Trophoblast cell (in vitro differentiated cells and primary cell): ENCODE data around the gene ANKRD37.

ENCODE experiments used
- DNase-seq, 2 donors: peaks; one replicate each; pipeline ENCODE4 v3.0.0-alpha.2; 2016
- H2AFZ ChIP-seq: 2 replicates; pipeline ENCODE4 v1.6.1; 2013; ENCODE audit warnings: low read length, moderate library complexity, mild to moderate bottlenecking; ENCODE audit not compliant: insufficient read depth, poor library complexity
- H2AK5ac ChIP-seq: 2 replicates; pipeline ENCODE4 v1.6.1; 2013; ENCODE audit warnings: mild to moderate bottlenecking, low read length
- H2BK120ac ChIP-seq: 2 replicates; pipeline ENCODE4 v1.6.1; 2013; ENCODE audit warnings: low read length, mild to moderate bottlenecking, moderate library complexity; ENCODE audit not compliant: insufficient read depth, poor library complexity
- H2BK12ac ChIP-seq: 2 replicates; pipeline ENCODE4 v1.6.1; 2013; ENCODE audit warnings: mild to moderate bottlenecking, low read length, moderate library complexity
- H2BK5ac ChIP-seq: 2 replicates; pipeline ENCODE4 v1.6.1; 2013; ENCODE audit warnings: low read length, low read depth, moderate library complexity, mild to moderate bottlenecking; ENCODE audit not compliant: poor library complexity
- H3K14ac ChIP-seq: 2 replicates; pipeline ENCODE4 v1.6.1; 2013; ENCODE audit warnings: mild to moderate bottlenecking, low read length
- H3K18ac ChIP-seq: 2 replicates; pipeline ENCODE4 v1.6.1; 2013; ENCODE audit warnings: mild to moderate bottlenecking, low read length
- H3K23ac ChIP-seq: 2 replicates; pipeline ENCODE4 v1.6.1; 2013; ENCODE audit warnings: low read length
- H3K27ac ChIP-seq: 2 replicates; pipeline ENCODE4 v1.5.1; 2013; ENCODE audit warnings: low read depth, mild to moderate bottlenecking, inconsistent platforms, low read length, moderate library complexity
- H3K27me3 ChIP-seq: 2 replicates; pipeline ENCODE4 v1.6.1; 2013; ENCODE audit warnings: inconsistent platforms, mild to moderate bottlenecking, low read length, moderate library complexity; ENCODE audit not compliant: insufficient read depth
- H3K36me3 ChIP-seq, 2 experiments: 1 replicate in 1 of 2; 2 replicates in 1 of 2; pipeline ENCODE4 v1.6.1; 2013; ENCODE audit warnings: low read length in 2 of 2, mild to moderate bottlenecking in 2 of 2, moderate library complexity in 1 of 2; ENCODE audit not compliant: insufficient read depth in 2 of 2, control insufficient read depth in 1 of 2
- H3K4ac ChIP-seq: 2 replicates; pipeline ENCODE4 v1.6.1; 2013; ENCODE audit warnings: low read depth, mild to moderate bottlenecking, low read length, moderate library complexity
- H3K4me1 ChIP-seq, 2 experiments: 1 replicate in 1 of 2; 2 replicates in 1 of 2; pipeline ENCODE4 v1.6.1; 2013; ENCODE audit warnings: low read length in 2 of 2, mild to moderate bottlenecking in 2 of 2, moderate library complexity in 1 of 2; ENCODE audit not compliant: insufficient read depth in 2 of 2, control insufficient read depth in 1 of 2
- H3K4me2 ChIP-seq: 2 replicates; pipeline ENCODE4 v1.6.1; 2013; ENCODE audit warnings: inconsistent platforms, mild to moderate bottlenecking, low read length, moderate library complexity
- H3K4me3 ChIP-seq: 2 replicates; pipeline ENCODE4 v1.5.1; 2013; ENCODE audit warnings: mild to moderate bottlenecking, low read depth, low read length, inconsistent platforms
- H3K79me1 ChIP-seq: one replicate; pipeline ENCODE4 v1.6.1; 2013; ENCODE audit warnings: low read length
- H3K79me2 ChIP-seq: 2 replicates; pipeline ENCODE4 v1.6.1; 2013; ENCODE audit warnings: low read length, mild to moderate bottlenecking; ENCODE audit not compliant: control insufficient read depth, insufficient read depth, poor library complexity
- H3K9ac ChIP-seq: 2 replicates; pipeline ENCODE4 v1.6.1; 2013; ENCODE audit warnings: mild to moderate bottlenecking, low read length
- H3K9me3 ChIP-seq: 2 replicates; pipeline ENCODE4 v1.6.1; 2013; ENCODE audit warnings: low read depth, mild to moderate bottlenecking, control low read depth, inconsistent platforms, low read length; ENCODE audit not compliant: insufficient read depth
- H4K12ac ChIP-seq: 2 replicates; pipeline ENCODE4 v1.6.1; 2013; ENCODE audit warnings: low read depth, mild to moderate bottlenecking, low read length, moderate library complexity
- H4K8ac ChIP-seq: 2 replicates; pipeline ENCODE4 v1.6.1; 2013; ENCODE audit warnings: low read depth, mild to moderate bottlenecking, low read length, moderate library complexity
- H4K91ac ChIP-seq: one replicate; pipeline ENCODE4 v1.6.1; 2013; ENCODE audit warnings: low read depth, mild to moderate bottlenecking, low read length, moderate library complexity
- WGBS: extraction: QIAGEN DNeasy Blood & Tissue Kit; methylation state at CpG from one replicate; pipeline ENCODE4 v1.1.7; 2013; ENCODE audit warnings: missing lambda C conversion rate; ENCODE audit not compliant: insufficient read length, insufficient coverage; ENCODE audit errors: extremely low coverage; 5-methylcytosine and 5-hydroxymethylcytosine counted together

The ANKRD37 gene

DNA sequence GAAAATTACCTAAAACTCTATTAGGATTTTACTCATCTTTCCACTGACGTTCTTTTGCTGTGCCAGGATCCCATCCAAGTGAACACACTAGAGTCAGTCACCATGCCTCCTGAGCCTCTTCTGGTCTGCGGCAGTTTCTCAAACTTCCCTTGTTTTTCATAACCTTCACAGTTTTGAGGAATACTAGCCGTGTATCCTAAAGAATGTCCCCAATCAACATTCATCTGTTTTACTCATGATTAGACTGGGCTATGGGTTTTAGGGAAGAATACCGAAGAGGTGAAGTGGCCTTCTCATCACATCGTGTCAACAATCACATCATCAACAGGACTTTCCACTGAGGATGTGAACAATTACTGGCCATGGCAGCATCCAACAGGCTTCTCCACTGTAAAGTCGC is 5.7 kb upstream of the ANKRD37 start:
- no peak overlapping the region for H2AFZ ChIP-seq
- H4K8ac ChIP-seq: no peak overlapping the region
- H3K36me3 ChIP-seq: no peaks in the 10 kb centered on the region
- H3K4me1 ChIP-seq: no peaks in the 10 kb centered on the region
- H4K91ac ChIP-seq: no peak overlapping the region
- H3K9ac ChIP-seq: no peak overlapping the region
- H3K27ac ChIP-seq: no peak overlapping the region
- H3K23ac ChIP-seq: no peak overlapping the region
- no peak overlapping the region for H2BK120ac ChIP-seq
- no peak overlapping the region for H3K4me3 ChIP-seq
- no peak overlapping the region for H3K18ac ChIP-seq
- no peak overlapping the region for H2BK12ac ChIP-seq
- no peaks in the 10 kb centered on the region for H3K27me3 ChIP-seq
- H3K79me2 ChIP-seq: peaks cover 1% of the 10 kb centered on the region
- no peak overlapping the region for H2BK5ac ChIP-seq
- peaks cover 2% of the 10 kb centered on the region for H3K79me1 ChIP-seq
- H3K9me3 ChIP-seq: no peaks in the 10 kb centered on the region
- H3K4me2 ChIP-seq: no peak overlapping the region
- DNase-seq: peak; percentile 82 to 95
- no peak overlapping the region for H4K12ac ChIP-seq
- H3K14ac ChIP-seq: no peak overlapping the region
- no peak overlapping the region for H2AK5ac ChIP-seq
- no peak overlapping the region for H3K4ac ChIP-seq
- no CpG with 5 or more reads among the region's 6 CpGs for WGBS

DNA sequence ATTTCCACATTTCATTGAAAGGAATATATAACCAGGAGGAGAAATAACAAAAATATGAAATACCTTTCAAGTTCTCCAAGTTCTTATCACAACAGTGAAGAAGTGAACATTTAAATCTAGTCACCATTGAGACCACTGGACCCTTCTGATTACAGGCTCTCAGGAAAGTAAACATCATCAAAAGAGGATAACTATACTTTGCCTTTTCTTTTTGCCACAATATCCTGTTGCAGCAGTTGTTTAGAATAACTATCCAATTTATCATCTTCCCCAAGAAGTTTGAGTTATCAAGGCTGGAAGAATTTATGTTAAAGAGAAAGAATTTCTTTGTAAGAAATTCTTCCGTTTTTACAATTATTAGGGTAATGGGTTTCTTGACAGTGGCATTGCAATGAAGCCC is 4.5 kb upstream of the ANKRD37 start:
- Histone ChIP-seq H4K12ac (no peak overlapping the region), H3K18ac (no peak overlapping the region), H3K9ac (no peak overlapping the region), H2BK120ac (no peak overlapping the region), H2AK5ac (no peak overlapping the region), H3K4me2 (no peak overlapping the region), H3K79me1 (peaks cover 5% of the 10 kb centered on the region), H3K9me3 (no peaks in the 10 kb centered on the region), H3K27me3 (no peaks in the 10 kb centered on the region), H3K14ac (no peak overlapping the region), H3K4me3 (no peak overlapping the region), H4K8ac (no peak overlapping the region), H3K79me2 (peaks cover 4% of the 10 kb centered on the region), H2BK5ac (no peak overlapping the region), H3K4me1 (peaks cover 0 to 3% of the 10 kb centered on the region in 2 experiments), H2AFZ (no peak overlapping the region), H3K36me3 (no peaks in the 10 kb centered on the region), H3K4ac (no peak overlapping the region), H3K23ac (no peak overlapping the region), H3K27ac (no peak overlapping the region), H2BK12ac (no peak overlapping the region), H4K91ac (no peak overlapping the region)
- DNase-seq: no peak
- no CpG with 5 or more reads among the region's 1 CpG for WGBS

DNA sequence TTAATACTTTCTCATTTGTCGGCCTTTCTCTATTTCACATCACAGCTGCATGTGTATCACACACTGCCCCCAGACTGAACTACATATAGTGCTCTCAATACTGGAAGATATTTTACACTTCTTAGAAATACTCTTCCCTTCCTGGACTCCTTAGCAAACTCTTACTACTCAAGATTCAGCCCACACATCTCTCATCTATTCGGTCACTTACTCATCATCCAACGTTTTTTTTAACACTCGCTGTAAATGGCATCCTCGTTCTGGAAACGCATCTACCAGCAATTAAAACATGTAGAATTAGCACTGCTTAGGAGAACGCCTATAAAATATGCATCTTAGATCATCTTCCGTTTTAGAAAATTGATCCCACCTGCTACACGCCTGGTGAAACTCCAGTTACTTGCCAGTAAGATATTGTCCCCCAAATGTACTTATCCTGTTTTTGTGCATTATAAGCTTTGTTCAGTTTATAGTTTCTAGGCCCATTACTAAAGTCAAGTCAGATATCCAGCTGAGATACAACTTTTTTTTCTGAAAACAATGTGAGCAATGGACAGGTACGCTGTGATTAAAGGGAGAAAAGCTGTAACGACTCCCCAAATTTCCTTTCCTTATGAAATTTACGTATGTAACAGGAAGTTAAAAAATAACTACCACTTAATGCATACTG is 1.9 kb upstream of the ANKRD37 start:
- Histone ChIP-seq H3K4me1 (peaks cover 0 to 3% of the 10 kb centered on the region in 2 experiments), H3K27ac (no peak overlapping the region), H2AFZ (no peak overlapping the region), H3K79me1 (peaks cover 5% of the 10 kb centered on the region), H4K91ac (no peak overlapping the region), H3K27me3 (no peaks in the 10 kb centered on the region), H3K79me2 (peaks cover 4% of the 10 kb centered on the region), H3K9me3 (no peaks in the 10 kb centered on the region), H3K4me3 (no peak overlapping the region), H3K14ac (no peak overlapping the region), H4K8ac (no peak overlapping the region), H4K12ac (no peak overlapping the region), H3K36me3 (peaks cover 0 to 2% of the 10 kb centered on the region in 2 experiments), H2AK5ac (no peak overlapping the region), H2BK120ac (no peak overlapping the region), H3K18ac (no peak overlapping the region), H3K4ac (no peak overlapping the region), H2BK5ac (no peak overlapping the region), H2BK12ac (no peak overlapping the region), H3K4me2 (no peak overlapping the region), H3K23ac (no peak overlapping the region), H3K9ac (no peak overlapping the region)
- no peak for DNase-seq
- WGBS: 100% methylated on average over 3 of the region's 12 CpGs

DNA sequence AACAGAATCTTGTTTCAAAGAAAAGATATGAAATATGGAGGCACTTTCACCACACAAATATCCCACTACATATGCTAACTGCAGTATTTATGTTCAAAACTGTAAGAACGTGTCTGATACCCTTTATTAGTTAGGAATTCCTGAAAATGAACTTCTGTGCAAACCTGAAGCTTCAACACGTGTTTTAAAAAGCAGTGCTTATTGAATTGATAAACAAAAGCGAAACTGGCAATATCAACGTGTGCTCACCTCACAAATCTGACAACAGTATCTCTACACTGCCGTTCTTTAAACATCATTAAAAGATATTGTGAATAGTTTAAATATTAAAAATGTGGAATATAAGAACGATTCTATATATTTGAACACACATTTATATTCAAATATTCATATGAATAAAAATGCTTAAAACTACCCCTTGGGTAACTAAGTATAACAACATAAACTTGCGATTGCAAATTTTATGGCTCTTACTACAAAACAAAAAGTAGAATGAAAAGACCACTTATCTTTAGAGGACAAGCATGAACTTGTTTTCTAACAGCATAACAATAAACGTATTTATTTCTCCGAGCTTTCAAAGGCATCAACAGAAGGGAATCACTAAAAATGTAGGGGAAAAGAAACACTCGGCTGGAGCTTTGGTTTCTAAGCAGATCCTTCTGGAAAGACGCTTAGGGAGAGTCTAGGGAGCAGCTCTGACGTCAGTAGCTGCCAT is 1.2 kb upstream of the ANKRD37 start, which contains the start of gene LRP2BP:
LRP2BP (minus strand) TSS at position 687 of the 718 bp plus-strand sequence. CDS start 17,738 bp downstream, outside the sequence.
- H2AFZ ChIP-seq: peak within 1 kb of the TSS; percentile 98
- H4K91ac ChIP-seq: peak within 1 kb of the TSS; percentile 99
- peak within 1 kb of the TSS; percentile 88 for H4K12ac ChIP-seq
- H3K14ac ChIP-seq: peak within 1 kb of the TSS; percentile 96
- H3K4me1 ChIP-seq: peaks cover 0 to 3% of the 10 kb centered on the region in 2 experiments
- H3K27ac ChIP-seq: peak within 1 kb of the TSS; percentile 90
- H3K23ac ChIP-seq: no peak within 1 kb of the TSS
- peaks cover 5% of the 10 kb centered on the region for H3K79me1 ChIP-seq
- H3K4me2 ChIP-seq: peak within 1 kb of the TSS; percentile 82
- no CpG with 5 or more reads among the region's 12 CpGs for WGBS
- H3K79me2 ChIP-seq: peaks cover 4% of the 10 kb centered on the region
- peak within 1 kb of the TSS; percentile 6 for H3K9ac ChIP-seq
- H3K36me3 ChIP-seq: peaks cover 0 to 2% of the 10 kb centered on the region in 2 experiments
- peak within 1 kb of the TSS; percentile 46 for H3K4ac ChIP-seq
- peak within 1 kb of the TSS; percentile 35 for H2AK5ac ChIP-seq
- H3K18ac ChIP-seq: peak within 1 kb of the TSS; percentile 81
- H2BK5ac ChIP-seq: peak within 1 kb of the TSS; percentile 45
- no peaks in the 10 kb centered on the region for H3K27me3 ChIP-seq
- no peak for DNase-seq
- H4K8ac ChIP-seq: peak within 1 kb of the TSS; percentile 85
- H2BK120ac ChIP-seq: peak within 1 kb of the TSS; percentile 82
- no peaks in the 10 kb centered on the region for H3K9me3 ChIP-seq
- H2BK12ac ChIP-seq: peak within 1 kb of the TSS; percentile 15
- H3K4me3 ChIP-seq: peak within 1 kb of the TSS; percentile 76
